GM19193 (cell line): Measurements from ENCODE around the gene PYDC1.

Experiments used
- POLR2A ChIP-seq: IDR thresholded peaks from 4 replicates; pipeline ENCODE4 v1.6.1; 2011; ENCODE audit not compliant: insufficient read depth, insufficient read length; ENCODE audit errors: extremely low read depth

PYDC1 gene

DNA sequence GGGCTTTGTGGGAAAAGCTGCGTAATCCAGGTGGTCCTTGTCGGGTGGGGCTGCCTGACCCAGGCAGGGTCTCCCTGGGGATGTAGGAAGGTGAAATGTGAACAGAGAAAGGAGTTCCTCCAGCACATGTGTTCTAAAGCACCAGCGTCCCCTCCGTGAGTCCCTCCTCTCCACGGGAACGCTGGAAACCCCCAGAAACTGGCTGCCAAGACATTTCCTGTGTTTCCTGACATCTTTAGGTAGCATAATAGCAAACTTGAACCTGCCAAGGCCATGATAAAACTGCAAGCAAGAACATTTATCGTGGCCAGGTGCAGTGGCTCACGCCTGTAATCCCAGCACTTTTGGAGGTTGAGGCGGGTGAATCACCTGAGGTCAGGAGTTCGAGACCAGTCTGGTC is 12.6 kb upstream of the PYDC1 start:
- no peak for TF ChIP-seq POLR2A

DNA sequence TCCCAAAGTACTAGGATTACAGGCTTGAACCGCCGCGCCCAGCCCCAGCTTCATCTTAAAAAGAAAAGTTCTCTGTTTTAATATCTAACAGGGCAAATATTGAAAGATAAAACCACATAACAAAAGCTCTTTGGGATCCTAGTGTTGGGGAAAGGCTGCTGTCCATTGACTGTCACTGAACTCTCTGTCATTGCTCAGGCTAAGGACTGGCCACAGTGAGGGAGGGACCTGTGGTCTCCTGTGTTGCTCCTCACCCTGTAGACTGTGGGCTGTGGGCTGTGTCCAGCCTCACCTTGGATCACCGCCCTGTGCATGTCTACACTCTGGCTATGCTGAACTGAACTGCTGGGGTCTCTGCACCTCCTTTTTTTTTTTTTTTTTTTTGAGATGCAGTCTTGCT is 11.3 kb upstream of the PYDC1 start:
- TF ChIP-seq POLR2A: no peak

DNA sequence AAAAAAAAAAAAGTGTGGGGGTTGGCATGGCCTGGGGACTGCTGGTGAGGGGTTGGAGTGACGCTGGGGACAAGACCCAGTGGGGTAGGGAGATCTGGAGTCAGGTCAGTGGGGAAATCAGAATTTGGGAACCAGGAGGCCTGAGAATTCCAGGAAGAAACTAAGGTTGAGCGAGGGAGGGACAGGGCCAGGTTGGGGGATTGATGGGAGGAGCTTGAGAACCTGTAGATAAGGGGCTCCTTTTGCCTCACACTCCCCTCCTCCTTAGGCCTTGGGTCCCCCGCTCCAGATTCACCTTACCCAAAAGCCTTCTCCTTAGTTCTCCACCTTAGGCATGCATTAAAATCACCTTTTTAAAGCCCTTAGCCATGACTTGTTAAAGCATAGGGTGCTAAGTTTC is 8.3 kb upstream of the PYDC1 start:
- no peak for TF ChIP-seq POLR2A

DNA sequence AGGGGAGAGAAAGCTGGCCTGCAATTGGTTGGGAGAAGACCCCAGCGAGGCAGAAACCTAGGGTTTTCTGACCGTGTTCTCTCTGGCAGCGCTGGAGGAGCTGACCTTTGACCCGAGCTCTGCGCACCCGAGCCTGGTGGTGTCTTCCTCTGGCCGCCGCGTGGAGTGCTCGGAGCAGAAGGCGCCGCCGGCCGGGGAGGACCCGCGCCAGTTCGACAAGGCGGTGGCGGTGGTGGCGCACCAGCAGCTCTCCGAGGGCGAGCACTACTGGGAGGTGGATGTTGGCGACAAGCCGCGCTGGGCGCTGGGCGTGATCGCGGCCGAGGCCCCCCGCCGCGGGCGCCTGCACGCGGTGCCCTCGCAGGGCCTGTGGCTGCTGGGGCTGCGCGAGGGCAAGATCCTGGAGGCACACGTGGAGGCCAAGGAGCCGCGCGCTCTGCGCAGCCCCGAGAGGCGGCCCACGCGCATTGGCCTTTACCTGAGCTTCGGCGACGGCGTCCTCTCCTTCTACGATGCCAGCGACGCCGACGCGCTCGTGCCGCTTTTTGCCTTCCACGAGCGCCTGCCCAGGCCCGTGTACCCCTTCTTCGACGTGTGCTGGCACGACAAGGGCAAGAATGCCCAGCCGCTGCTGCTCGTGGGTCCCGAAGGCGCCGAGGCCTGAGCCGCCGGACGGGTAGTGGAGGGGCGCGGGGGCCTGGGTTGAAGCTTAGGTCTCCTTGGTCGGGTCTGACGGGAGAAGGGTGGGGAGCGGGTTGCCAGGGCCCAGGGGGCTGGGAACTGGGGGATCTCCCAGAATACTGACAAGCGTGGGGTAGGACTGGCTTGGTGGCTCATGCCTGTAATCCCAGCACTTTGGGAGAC is 7.4 kb upstream of the PYDC1 start:
- TF ChIP-seq POLR2A: no peak

DNA sequence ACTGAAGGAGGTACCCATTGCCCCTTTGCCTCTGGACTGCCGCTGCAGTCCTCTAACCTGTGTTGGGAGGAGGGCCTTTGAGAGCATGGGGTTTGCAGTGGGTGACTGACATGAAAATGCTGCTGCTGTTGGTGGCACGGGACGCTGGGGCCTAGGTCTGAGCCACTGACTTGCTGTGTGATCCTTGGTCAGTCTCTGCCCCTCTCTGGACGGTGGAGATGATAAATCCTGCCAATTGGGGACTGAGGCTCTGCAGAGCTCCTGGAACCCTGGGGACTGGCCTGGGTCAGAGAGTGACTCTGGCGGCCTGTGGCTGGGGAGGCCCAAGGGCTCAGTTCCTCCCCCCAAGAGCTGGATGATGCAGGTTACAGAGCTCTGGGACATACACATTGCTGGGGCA is 6.1 kb upstream of the PYDC1 start:
- TF ChIP-seq POLR2A: no peak

DNA sequence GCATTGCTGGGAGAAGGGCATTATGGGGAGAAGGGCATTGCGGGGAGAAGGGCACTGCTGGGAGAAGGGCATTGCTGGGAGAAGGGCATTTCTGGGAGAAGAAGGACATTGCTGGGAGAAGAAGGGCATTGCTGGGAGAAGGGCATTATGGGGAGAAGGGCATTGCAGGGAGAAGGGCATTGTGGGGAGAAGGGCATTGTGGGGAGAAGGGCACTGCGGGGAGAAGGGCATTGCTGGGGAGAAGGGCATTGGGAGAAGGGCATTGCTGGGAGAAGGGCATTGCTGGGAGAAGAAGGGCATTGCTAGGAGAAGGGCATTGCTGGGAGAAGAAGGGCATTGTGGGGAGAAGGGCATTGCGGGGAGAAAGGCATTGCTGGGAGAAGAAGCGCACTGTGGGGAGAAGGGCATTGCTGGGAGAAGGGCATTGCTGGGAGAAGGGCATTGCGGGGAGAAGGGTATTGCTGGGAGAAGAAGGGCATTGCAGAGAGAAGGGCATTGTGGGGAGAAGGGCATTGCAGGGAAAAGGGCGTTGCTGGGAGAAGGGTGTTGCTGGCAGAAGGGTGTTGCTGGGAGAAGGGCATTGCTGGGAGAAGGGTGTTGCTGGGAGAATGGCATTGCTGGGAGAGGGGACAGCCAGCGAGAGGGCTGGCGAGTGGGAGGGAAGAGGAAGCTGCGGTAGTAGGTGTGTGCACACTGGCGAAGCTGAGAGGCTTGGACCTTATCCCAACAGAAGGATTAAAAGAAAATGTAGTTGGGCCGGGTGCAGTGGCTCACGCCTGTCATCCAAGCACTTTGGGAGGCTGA is 4.6 kb upstream of the PYDC1 start:
- TF ChIP-seq POLR2A: no peak

DNA sequence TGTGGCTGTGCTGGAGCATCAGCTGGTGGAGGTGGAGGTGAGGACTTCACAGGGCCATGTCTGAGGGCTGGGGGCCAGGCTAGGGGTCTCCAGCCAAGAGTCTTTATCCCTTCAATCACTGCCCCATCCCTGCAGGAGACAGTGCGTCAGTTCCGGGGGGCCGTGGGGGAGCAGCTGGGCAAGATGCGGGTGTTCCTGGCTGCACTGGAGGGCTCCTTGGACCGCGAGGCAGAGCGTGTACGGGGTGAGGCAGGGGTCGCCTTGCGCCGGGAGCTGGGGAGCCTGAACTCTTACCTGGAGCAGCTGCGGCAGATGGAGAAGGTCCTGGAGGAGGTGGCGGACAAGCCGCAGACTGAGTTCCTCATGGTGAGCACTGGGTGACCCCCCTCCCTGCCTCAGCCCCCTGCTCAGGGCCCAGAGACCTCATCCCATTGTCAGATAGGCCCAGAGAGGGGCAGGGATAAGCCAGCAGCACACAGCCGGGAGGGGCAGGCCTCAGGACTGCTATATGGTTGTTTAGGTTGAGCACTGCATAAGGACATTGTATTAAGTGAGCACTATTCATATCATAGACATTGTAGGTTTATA is 2.3 kb upstream of the PYDC1 start:
- TF ChIP-seq POLR2A: no peak

DNA sequence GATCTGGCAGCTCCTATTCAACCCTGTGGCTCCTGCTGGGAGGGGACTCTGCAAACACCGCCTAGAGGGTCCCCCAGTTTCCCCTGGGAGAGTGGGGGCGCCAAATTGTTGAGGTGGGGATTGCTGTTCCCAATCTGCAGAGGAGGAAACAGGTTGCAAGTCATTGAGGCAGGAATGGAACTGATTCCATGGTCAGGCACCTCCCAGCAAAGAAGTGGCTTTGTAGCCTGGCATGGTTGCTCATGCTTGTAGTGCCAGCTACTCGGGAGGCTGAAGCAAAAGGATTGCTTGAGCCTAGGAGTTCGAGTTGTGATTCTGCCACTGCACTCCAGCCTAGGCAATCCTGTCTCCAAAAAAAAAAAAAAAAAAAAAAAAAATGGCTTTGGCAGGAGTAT is 198 bp upstream of the PYDC1 start:
- TF ChIP-seq POLR2A: no peak

DNA sequence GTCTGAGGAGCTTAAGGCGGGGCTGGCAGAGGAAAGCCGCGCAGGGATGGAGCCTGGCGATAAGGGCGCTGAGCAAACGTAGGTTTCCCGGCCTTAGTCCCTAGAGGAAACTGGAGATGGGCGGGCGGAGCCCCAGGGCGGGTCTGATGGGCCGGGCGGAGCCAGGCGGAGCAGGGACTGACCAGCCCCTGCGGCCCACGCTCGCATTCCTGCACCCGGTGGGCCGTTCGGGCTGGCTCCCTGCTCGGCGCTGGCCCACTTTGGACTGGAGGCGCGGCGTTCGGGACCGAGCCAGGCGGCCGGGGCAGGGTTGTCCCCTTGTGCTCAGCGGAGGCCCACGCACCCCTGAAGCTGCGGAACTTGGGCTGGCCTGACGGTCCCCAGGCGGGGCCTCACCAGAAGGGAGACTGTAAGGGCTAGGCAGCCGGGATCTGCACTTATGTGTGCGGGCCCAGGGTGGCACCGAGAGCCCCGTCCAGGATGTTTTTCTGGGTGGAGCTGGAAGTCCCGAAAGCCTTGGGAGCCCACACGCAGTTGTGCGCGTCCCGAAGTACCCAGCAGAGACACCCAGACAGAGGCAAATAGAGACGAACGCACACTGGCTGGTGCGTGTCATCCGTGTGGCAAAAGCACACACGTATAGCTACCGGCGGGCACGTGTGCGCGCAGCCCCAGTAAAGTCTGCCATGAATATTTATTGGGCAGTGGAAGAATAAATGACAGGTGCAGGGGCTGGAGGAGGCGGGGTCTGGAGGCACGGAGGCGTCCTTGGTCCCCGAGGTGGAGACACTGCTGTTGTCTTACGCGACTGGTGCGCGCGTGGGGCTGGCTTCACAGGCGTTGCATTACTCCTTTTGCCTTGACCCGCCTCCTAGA is 1.4 kb downstream of the PYDC1 start:
- TF ChIP-seq POLR2A: no peak

DNA sequence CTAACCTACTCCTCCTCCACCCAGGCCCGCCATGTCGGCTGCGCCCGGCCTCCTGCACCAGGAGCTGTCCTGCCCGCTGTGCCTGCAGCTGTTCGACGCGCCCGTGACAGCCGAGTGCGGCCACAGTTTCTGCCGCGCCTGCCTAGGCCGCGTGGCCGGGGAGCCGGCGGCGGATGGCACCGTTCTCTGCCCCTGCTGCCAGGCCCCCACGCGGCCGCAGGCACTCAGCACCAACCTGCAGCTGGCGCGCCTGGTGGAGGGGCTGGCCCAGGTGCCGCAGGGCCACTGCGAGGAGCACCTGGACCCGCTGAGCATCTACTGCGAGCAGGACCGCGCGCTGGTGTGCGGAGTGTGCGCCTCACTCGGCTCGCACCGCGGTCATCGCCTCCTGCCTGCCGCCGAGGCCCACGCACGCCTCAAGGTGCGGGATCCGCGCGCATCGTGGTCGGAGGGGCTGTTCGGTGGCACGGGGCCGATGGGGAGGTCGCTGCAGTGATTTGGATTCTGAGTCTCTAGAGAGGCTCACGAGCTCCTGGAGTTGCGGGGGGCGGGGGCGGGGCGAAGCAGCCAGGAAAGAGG is 2.1 kb downstream of the PYDC1 start:
- no peak for TF ChIP-seq POLR2A

DNA sequence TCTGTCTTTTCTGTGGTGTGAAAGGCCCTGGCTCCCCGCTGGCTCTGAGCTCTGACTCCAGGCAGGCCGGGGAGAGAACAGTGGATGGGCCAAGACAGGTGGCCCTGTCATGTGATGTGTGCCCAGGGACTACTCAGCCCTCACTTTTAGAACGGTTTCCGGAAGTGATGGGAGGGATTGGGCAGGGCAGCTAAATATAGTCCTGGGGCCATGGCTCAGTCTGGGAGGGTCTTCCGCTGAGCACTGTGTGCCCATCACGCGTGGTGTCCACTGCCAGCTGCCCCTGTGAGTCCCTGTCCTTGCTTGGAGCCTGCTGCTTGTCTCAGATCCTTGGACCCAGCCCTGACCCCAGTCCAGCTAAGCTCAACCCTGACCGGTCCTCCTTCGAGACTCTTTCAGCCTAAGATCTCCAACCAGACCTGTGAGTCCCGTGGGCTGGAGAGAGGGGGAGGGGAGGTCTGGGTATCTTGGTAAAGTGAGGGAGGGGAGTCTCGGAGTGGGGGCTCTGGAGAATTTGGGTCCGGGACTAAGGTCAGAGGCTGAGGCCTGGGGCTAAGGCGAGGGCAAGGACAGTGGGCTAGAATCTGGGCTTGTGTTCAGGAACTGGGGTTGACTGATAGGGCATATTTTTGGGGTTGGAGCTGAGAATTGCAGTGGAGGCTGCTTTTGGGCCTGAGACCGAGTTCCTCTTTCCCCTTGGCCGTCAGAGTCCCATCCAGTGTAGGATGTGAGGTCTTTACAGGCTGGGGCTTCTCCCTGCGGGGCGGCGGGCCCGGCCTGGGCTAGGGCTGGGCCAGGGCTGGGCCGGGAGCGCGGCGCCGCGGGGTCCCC is 2.8 kb downstream of the PYDC1 start, which contains the start of gene TRIM72:
Gene TRIM72 (plus strand): TSS at position 243 of the 831 bp plus-strand sequence. CDS start 620 bp downstream, outside the sequence.
- no peak for TF ChIP-seq POLR2A

DNA sequence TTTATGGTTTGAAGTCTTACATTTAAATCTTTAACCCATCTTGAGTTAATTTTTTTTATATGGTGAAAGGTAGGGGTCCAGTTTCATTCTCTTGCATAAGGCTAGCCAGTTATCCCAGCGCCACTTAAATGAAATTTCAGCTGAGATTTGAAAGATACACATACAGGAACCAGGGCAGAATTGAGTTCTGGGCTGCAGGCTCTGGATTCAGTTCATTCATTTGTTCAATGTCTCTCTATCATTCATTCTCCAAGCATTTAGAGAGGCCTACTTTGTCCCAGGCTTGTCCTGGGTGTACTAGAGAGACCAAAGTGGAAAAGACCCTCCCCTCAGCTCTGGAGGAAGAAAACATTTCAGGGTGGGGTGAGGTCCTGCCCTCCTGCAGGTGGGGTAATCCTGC is 3.6 kb downstream of the PYDC1 start:
- TF ChIP-seq POLR2A: no peak

DNA sequence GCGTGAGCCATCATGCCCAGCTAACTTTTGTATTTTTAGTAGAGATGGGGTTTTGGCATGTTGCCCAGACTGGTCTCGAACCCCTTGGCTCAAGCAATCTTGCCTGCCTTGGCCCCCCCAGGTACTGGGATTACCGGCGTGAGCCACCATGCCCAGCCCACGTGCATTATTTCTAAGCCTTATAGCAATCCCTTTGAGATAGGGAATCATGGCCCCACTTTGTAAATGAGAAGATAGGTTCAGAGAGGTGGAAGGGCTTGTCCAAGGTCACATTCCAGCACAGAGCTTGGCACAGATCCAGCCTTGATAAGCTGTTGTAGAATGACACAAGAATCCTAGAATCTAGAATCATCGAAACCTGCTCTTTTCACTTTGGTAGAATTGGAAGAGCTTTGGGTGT is 10.2 kb downstream of the PYDC1 start:
- TF ChIP-seq POLR2A: no peak

DNA sequence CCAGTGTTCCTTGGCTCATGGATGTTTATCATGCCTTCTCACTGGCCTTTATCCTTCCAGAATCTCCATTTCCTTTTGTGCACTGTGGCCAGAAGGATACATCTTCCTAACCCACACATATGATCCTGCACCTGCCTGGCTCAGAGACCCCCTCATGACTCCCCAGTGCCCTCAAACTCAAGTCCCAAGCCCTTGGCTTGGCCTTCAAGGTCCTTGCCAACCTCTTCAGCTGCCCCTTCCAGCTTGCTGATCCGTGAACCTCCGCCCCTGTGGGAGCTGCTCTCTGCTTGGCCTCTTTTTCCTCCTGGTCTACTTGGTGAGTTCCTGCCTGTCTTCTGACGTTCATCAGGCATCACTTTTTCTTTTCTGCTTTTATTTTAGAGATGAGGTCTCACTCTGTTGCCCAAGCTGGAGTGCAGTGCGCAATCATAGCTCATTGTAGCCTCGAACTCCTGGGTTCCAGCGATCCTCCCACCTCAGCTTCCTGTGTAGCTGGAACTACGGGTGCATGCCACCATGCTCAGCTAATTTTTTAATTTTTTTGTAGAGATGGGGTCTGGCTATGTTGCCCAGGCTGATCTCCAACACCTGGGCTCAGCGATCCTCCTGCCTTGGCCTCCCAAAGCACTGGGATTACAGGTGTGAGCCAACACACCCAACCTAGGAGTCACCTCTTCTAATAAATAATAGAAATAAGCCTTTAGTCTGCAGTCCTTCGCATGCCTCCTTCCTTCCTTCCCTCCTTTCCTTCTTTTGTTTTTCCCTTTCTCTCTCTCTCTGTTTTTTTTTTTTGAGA is 11.9 kb downstream of the PYDC1 start:
- no peak for TF ChIP-seq POLR2A
